Measurements from ENCODE around the gene RBM33.

DNA sequence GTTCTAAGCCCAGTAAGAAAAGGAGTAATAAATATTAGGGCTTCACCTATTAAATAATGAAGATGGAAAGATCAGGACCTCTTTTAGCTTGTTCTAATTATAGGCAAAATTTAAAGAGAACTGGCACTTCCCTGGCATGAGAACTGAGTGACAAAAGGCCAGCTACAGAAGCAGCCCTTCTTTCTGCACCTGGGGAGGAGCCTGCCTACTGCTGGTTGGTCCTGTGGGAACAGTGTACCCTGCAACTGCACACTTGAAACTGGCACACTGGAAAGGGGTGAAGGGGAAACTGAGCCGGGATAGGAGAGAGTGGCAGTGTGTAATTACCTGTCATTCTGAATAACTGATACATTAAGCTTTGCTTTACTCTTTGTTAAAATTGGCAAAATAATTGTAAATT is 87.4 kb downstream of the RBM33 start:
- TF ChIP-seq, protein P1, sequence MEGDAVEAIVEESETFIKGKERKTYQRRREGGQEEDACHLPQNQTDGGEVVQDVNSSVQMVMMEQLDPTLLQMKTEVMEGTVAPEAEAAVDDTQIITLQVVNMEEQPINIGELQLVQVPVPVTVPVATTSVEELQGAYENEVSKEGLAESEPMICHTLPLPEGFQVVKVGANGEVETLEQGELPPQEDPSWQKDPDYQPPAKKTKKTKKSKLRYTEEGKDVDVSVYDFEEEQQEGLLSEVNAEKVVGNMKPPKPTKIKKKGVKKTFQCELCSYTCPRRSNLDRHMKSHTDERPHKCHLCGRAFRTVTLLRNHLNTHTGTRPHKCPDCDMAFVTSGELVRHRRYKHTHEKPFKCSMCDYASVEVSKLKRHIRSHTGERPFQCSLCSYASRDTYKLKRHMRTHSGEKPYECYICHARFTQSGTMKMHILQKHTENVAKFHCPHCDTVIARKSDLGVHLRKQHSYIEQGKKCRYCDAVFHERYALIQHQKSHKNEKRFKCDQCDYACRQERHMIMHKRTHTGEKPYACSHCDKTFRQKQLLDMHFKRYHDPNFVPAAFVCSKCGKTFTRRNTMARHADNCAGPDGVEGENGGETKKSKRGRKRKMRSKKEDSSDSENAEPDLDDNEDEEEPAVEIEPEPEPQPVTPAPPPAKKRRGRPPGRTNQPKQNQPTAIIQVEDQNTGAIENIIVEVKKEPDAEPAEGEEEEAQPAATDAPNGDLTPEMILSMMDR (optimal IDR thresholded peaks at IDR 0.05 in 1 of 3, IDR thresholded peaks at IDR 0.05 in 1 of 3, conservative IDR thresholded peaks at IDR 0.05 in 1 of 3; ENCODE audit: extremely low read depth in 1 of 3, insufficient read depth in 2 of 3, low read length in 3 of 3): no peak
- TF ChIP-seq EZH2 (IDR thresholded peaks at IDR 0.05; ENCODE audit: low read length): no peak
